ENCODE results near the gene FOXS1. TPM values are rescaled to one million over a fixed set of nuclear protein-coding genes. Genes with fewer than 3 reads are reported as not detected.
A peak's percentile ranks its signal among the peaks of the same experiment; 100 is the strongest.

Gene FOXS1
- total RNA-seq, 1 donor from 2014 or later = not detected

DNA sequence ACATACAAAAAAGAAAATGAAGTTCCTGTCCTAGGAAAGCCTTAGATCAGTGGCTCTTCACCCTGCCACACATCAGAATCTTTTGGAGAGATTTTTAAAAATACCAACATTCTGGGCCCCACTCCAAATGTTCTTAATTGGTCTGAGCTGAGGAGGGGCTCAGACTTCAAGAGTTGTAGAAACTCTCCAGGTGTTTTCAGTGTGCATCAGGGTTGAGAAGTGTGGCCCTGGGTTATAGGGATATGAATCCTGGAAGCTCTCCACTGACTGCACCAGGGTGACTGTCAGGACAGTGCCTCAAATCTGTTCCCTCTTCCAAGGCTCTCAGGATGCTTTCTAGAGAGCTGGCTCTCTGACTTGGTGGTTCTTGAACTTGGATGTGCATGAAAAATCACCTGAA lies 31.8 kb downstream of the FOXS1 start:
- no peak for DNase-seq
- Mint-ChIP-seq H3K36me3 (ENCODE audit: unreplicated experiment) (no peaks in the 10 kb centered on the region), H3K27me3 (ENCODE audit: unreplicated experiment) (no peaks in the 10 kb centered on the region), H3K27ac (ENCODE audit: unreplicated experiment) (no peak overlapping the region), H3K4me1 (ENCODE audit: low read depth, unreplicated experiment) (peaks cover 13% of the 10 kb centered on the region), H3K4me3 (ENCODE audit: unreplicated experiment) (no peak overlapping the region), H3K9me3 (ENCODE audit: unreplicated experiment) (peaks cover 2% of the 10 kb centered on the region)
- TF ChIP-seq, protein P1, sequence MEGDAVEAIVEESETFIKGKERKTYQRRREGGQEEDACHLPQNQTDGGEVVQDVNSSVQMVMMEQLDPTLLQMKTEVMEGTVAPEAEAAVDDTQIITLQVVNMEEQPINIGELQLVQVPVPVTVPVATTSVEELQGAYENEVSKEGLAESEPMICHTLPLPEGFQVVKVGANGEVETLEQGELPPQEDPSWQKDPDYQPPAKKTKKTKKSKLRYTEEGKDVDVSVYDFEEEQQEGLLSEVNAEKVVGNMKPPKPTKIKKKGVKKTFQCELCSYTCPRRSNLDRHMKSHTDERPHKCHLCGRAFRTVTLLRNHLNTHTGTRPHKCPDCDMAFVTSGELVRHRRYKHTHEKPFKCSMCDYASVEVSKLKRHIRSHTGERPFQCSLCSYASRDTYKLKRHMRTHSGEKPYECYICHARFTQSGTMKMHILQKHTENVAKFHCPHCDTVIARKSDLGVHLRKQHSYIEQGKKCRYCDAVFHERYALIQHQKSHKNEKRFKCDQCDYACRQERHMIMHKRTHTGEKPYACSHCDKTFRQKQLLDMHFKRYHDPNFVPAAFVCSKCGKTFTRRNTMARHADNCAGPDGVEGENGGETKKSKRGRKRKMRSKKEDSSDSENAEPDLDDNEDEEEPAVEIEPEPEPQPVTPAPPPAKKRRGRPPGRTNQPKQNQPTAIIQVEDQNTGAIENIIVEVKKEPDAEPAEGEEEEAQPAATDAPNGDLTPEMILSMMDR (IDR thresholded peaks at IDR 0.05; ENCODE audit: partially characterized antibody, unreplicated experiment) = no peak

DNA sequence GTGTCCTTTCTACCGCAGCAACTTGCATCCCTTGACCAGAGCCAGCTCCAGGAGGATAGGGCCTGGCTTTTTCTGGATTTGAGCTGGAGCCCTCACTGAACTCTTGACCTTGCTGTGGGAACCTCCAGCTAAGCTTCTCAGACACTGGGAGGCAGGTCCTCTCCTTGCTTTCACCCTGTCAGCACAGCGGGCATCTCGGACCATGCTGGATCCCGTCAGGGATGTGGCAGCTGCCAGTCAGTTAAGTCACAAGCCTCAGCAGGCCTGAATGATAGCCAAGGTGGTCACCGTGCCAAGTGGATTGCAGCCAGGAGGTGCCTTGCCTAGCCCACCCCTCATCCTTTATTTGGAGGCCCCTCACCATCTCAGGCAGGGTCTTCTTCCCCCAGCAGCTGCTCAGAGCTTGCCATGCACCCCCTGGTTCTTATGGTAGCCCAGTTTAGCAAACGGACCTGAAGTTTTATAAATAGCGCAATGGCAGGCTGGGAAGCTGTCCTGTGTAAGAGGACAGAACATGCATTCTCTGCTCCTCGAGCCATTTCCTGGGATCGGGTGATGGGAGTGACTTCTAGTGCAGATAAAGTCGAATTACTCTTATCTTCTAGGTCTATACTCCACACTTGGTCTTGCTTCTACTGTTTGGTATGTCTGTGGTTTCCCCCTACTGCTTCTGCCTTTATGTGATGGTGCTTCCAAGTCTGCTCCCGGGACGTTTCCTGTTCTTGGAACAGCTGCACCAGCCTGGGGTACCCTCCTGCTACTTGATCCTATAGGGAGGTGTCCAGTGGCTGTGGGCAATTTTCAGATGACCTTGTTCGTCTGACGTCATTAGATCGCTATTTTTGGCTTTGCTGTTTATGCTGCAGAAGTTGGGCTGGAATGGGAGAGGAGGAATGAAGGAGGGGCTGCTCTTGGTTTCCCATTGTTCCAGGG lies 33.3 kb downstream of the FOXS1 start:
- H3K4me3 Mint-ChIP-seq (ENCODE audit: unreplicated experiment) = peak overlapping the region; percentile 26
- no peak overlapping the region for H3K27ac Mint-ChIP-seq (ENCODE audit: unreplicated experiment)

DNA sequence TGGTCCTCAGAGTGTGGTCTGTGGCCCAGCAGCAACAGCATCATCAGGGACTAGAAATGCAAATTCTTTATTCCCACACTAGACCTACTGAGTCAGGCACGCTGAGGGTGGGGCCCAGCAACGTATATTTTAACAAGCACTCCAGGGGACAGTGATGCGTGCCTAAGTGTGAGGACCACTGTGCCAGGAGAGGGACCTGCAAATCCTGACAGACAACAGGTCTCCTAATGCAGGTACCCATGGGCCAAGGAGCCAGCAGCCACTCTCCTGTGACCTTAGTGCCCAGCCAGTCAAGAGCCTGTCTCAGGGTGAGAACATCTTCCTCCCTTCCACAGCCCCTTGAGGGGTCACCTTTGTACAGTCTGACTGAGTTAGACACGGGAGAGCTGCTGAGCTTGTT lies 34.2 kb downstream of the FOXS1 start:
- Mint-ChIP-seq H3K4me1 (ENCODE audit: low read depth, unreplicated experiment) (peaks cover 10% of the 10 kb centered on the region), H3K27me3 (ENCODE audit: unreplicated experiment) (no peaks in the 10 kb centered on the region)

More for the DNA sequence above, 33.3 kb downstream of the FOXS1 start:
- H3K36me3 Mint-ChIP-seq (ENCODE audit: unreplicated experiment) = no peaks in the 10 kb centered on the region
- H3K9me3 Mint-ChIP-seq (ENCODE audit: unreplicated experiment) = peaks cover 2% of the 10 kb centered on the region
- no peaks in the 10 kb centered on the region for H3K27me3 Mint-ChIP-seq (ENCODE audit: unreplicated experiment)
- no peak for DNase-seq
- TF ChIP-seq, protein P1 (IDR thresholded peaks at IDR 0.05; ENCODE audit: partially characterized antibody, unreplicated experiment) = no peak
- peaks cover 10% of the 10 kb centered on the region for H3K4me1 Mint-ChIP-seq (ENCODE audit: low read depth, unreplicated experiment)

DNA sequence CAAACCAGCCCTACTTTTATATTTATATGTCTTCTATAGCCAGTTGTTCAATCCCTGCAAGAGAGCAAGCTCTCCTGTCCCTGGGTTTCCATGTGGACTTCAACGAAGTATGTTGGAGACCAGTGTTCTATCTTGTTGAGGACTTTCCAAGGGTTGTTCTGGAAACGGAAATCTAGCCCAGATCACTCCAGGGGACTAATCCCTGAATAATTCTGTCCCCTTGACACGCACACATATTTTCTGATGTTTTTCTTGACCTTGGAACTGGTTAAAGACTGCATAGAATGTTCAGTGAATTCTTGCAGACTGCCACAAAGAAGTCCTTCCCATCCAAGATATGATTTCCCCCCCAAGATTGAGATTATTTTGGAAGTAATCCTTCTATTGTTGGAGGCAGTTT lies 35.7 kb downstream of the FOXS1 start:
- Mint-ChIP-seq H3K9me3 (ENCODE audit: unreplicated experiment) (peaks cover 2% of the 10 kb centered on the region), H3K27ac (ENCODE audit: unreplicated experiment) (no peak overlapping the region), H3K4me3 (ENCODE audit: unreplicated experiment) (no peak overlapping the region), H3K27me3 (ENCODE audit: unreplicated experiment) (no peaks in the 10 kb centered on the region), H3K36me3 (ENCODE audit: unreplicated experiment) (no peaks in the 10 kb centered on the region), H3K4me1 (ENCODE audit: low read depth, unreplicated experiment) (peaks cover 10% of the 10 kb centered on the region)
- DNase-seq = no peak
- TF ChIP-seq, protein P1 (IDR thresholded peaks at IDR 0.05; ENCODE audit: partially characterized antibody, unreplicated experiment) = no peak

More for the DNA sequence above, 34.2 kb downstream of the FOXS1 start:
- no peak overlapping the region for H3K27ac Mint-ChIP-seq (ENCODE audit: unreplicated experiment)
- no peak overlapping the region for H3K4me3 Mint-ChIP-seq (ENCODE audit: unreplicated experiment)
- no peak for DNase-seq
- TF ChIP-seq, protein P1 (IDR thresholded peaks at IDR 0.05; ENCODE audit: partially characterized antibody, unreplicated experiment) = no peak
- peaks cover 2% of the 10 kb centered on the region for H3K9me3 Mint-ChIP-seq (ENCODE audit: unreplicated experiment)
- no peaks in the 10 kb centered on the region for H3K36me3 Mint-ChIP-seq (ENCODE audit: unreplicated experiment)

DNA sequence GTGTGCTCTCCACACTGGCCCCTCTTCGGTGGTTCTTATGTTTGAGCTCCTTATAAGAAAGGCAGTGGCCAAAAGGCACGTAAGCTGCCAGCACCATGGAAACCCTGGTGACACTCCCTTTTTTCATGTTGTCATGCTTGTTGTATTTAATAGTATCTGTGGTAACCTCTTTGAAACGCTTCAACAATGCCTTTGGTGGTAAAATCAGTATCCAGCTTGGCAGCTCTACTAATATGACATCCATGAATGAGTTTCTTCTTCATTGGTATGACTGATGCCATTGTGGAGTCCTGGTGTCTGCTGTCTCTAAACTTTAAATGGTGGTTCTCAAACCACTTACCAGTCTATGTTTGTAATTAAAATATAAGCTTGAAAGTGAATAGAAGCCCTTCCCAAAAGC lies 36.9 kb downstream of the FOXS1 start:
- TF ChIP-seq, protein P1 (IDR thresholded peaks at IDR 0.05; ENCODE audit: partially characterized antibody, unreplicated experiment) = no peak
- no peaks in the 10 kb centered on the region for H3K27me3 Mint-ChIP-seq (ENCODE audit: unreplicated experiment)
- no peaks in the 10 kb centered on the region for H3K36me3 Mint-ChIP-seq (ENCODE audit: unreplicated experiment)
- peaks cover 2% of the 10 kb centered on the region for H3K9me3 Mint-ChIP-seq (ENCODE audit: unreplicated experiment)
- H3K4me1 Mint-ChIP-seq (ENCODE audit: low read depth, unreplicated experiment) = peaks cover 10% of the 10 kb centered on the region
- no peak for DNase-seq
- H3K4me3 Mint-ChIP-seq (ENCODE audit: unreplicated experiment) = no peak overlapping the region
- H3K27ac Mint-ChIP-seq (ENCODE audit: unreplicated experiment) = no peak overlapping the region
